PC-9 (cell line): ENCODE measurements around the gene NF2. TPM values are rescaled to one million over a fixed set of nuclear protein-coding genes. Genes with fewer than 3 reads are reported as not detected.

Source experiments
- BruUV-seq: library from RNA; stranded (reverse); fragments of 400-500 nt; replicated peaks from 2 replicates; lab custom pipeline; 2021; lab: Mats Ljungman, UMichigan
- CTCF ChIA-PET: fragments of 300-600 bp; sonication (Branson Sonifier 250); formaldehyde crosslinking; loops from one replicate; lab custom pipeline; 2022; ENCODE audit warnings: antibody characterized with exemption; lab: Charles Lee
- POLR2A ChIA-PET: fragments of 300-600 bp; sonication (Branson Sonifier 250); formaldehyde crosslinking; loops from one replicate; lab custom pipeline; 2022; ENCODE audit warnings: antibody characterized with exemption; ENCODE audit not compliant: unreplicated experiment; lab: Charles Lee
- DNase-seq, 2 experiments: peaks; one replicate each; pipeline versions ENCODE4 v3.0.0 to v3.0.0-alpha.2; 2015 to 2022; ENCODE audit warnings: mixed read lengths in 1 of 2
- H2AFZ ChIP-seq: fragments of 200-600 bp; sonication (generic); 2 replicates; pipeline ENCODE4 v1.8.1; 2017; ENCODE audit warnings: antibody characterized with exemption
- H3F3A ChIP-seq: fragments of 200-600 bp; sonication (generic); 2 replicates; pipeline ENCODE4 v1.8.1; 2017; ENCODE audit warnings: antibody characterized with exemption, mild to moderate bottlenecking, low read depth; ENCODE audit not compliant: insufficient read depth
- H3K27ac ChIP-seq: fragments of 200-600 bp; sonication (generic); 2 replicates; pipeline ENCODE4 v1.6.1; 2016; ENCODE audit warnings: mixed run types
- H3K27me3 ChIP-seq: fragments of 200-600 bp; sonication (generic); 2 replicates; pipeline ENCODE4 v1.6.1; 2016; ENCODE audit warnings: low read depth, mixed run types; ENCODE audit not compliant: insufficient read depth
- H3K36me3 ChIP-seq: fragments of 200-600 bp; sonication (generic); 2 replicates; pipeline ENCODE4 v1.6.1; 2016; ENCODE audit warnings: low read depth, mixed run types
- H3K4me1 ChIP-seq: fragments of 200-600 bp; sonication (generic); replicated peaks from 2 replicates; pipeline ENCODE4 v1.6.1; 2016; ENCODE audit warnings: mixed run types; ENCODE audit not compliant: insufficient read depth
- H3K4me2 ChIP-seq: fragments of 200-600 bp; sonication (generic); 2 replicates; pipeline ENCODE4 v1.6.1; 2017; ENCODE audit warnings: mixed run types
- H3K4me3 ChIP-seq: fragments of 200-600 bp; sonication (generic); 2 replicates; pipeline ENCODE4 v1.6.1; 2016; ENCODE audit warnings: mixed run types
- H3K79me2 ChIP-seq: fragments of 200-600 bp; sonication (generic); 2 replicates; pipeline ENCODE4 v1.6.1; 2017; ENCODE audit warnings: low read depth, mixed run types
- H3K9me2 ChIP-seq: fragments of 200-600 bp; sonication (generic); 2 replicates; pipeline ENCODE4 v1.8.1; 2017; ENCODE audit warnings: mild to moderate bottlenecking; ENCODE audit not compliant: insufficient read depth
- H3K9me3 ChIP-seq: fragments of 200-600 bp; sonication (generic); 2 replicates; pipeline ENCODE4 v1.8.1; 2016; ENCODE audit warnings: low read depth; ENCODE audit not compliant: insufficient read depth
- H4K20me1 ChIP-seq: fragments of 200-600 bp; sonication (generic); 2 replicates; pipeline ENCODE4 v1.8.1; 2017; ENCODE audit not compliant: insufficient read depth
- CTCF ChIP-seq: fragments of 200-600 bp; sonication (generic); conservative IDR thresholded peaks from 2 replicates; pipeline ENCODE4 v1.6.1; 2017; ENCODE audit warnings: mixed run types, antibody characterized with exemption, mild to moderate bottlenecking, moderate library complexity
- EZH2 ChIP-seq: fragments of 200-600 bp; sonication (generic); IDR thresholded peaks from 2 replicates; pipeline ENCODE4 v1.8.0; 2017; ENCODE audit warnings: antibody characterized with exemption, low read depth
- intact Hi-C: fragments of 100-400 bp; cut with micrococcal nuclease; formaldehyde crosslinking; loops from one replicate; pipeline ENCODE4 v1.10.0; 2022; ENCODE audit not compliant: unreplicated experiment
- total RNA-seq: library from RNA; stranded (reverse); gene quantifications from 2 replicates; pipeline ENCODE4 v1.2.3, GENCODE V29; 2021

NF2 gene
- total RNA-seq, 1 experiment from 2014 or later = 73.2 TPM

GRCh38 chr22:29641700-29642330, 38.4 kb downstream of the NF2 start:
- peaks cover 7% of the 10 kb centered on the region; the same call in 1 of the 2 replicates for H3K79me2 ChIP-seq
- TF ChIP-seq EZH2 (no peak), CTCF (no peak)
- POLR2A ChIA-PET = no interaction called here

GRCh38 chr22:29642694-29643093, 39.3 kb downstream of the NF2 start:
- H2AFZ ChIP-seq = no peak overlapping the region
- H3K27ac ChIP-seq = no peak overlapping the region
- no peaks in the 10 kb centered on the region for H3K9me2 ChIP-seq
- H3K27me3 ChIP-seq = no peaks in the 10 kb centered on the region
- no peak for DNase-seq
- TF ChIP-seq EZH2 = no peak
- no peak for TF ChIP-seq CTCF
- no peak overlapping the region for H3K4me2 ChIP-seq
- H3F3A ChIP-seq = no peaks in the 10 kb centered on the region; the same call in 1 of the 2 replicates
- no TSS peak for BruUV-seq
- H3K9me3 ChIP-seq = no peaks in the 10 kb centered on the region
- ChIA-PET POLR2A (no interaction called here), CTCF (no interaction called here)
- intact Hi-C loops = no loop called here
- H3K4me3 ChIP-seq = no peak overlapping the region
- H3K4me1 ChIP-seq = no peaks in the 10 kb centered on the region
- H3K79me2 ChIP-seq = no peaks in the 10 kb centered on the region
- peaks cover 25% of the 10 kb centered on the region for H3K36me3 ChIP-seq
- no peaks in the 10 kb centered on the region for H4K20me1 ChIP-seq

More at GRCh38 chr22:29641700-29642330, 38.4 kb downstream of the NF2 start:
- H3K36me3 ChIP-seq = peaks cover 17% of the 10 kb centered on the region
- H3K27ac ChIP-seq = no peak overlapping the region
- CTCF ChIA-PET = no interaction called here
- no peak overlapping the region for H3K4me3 ChIP-seq
- H3F3A ChIP-seq = no peaks in the 10 kb centered on the region; the same call in 1 of the 2 replicates
- no peaks in the 10 kb centered on the region for H3K4me1 ChIP-seq
- no peak for DNase-seq
- no peak overlapping the region for H3K4me2 ChIP-seq
- no peaks in the 10 kb centered on the region for H3K27me3 ChIP-seq
- no peaks in the 10 kb centered on the region for H4K20me1 ChIP-seq
- no peak overlapping the region for H2AFZ ChIP-seq
- no peaks in the 10 kb centered on the region for H3K9me3 ChIP-seq
- BruUV-seq = no TSS peak
- H3K9me2 ChIP-seq = no peaks in the 10 kb centered on the region
- intact Hi-C loops = no loop called here

DNA sequence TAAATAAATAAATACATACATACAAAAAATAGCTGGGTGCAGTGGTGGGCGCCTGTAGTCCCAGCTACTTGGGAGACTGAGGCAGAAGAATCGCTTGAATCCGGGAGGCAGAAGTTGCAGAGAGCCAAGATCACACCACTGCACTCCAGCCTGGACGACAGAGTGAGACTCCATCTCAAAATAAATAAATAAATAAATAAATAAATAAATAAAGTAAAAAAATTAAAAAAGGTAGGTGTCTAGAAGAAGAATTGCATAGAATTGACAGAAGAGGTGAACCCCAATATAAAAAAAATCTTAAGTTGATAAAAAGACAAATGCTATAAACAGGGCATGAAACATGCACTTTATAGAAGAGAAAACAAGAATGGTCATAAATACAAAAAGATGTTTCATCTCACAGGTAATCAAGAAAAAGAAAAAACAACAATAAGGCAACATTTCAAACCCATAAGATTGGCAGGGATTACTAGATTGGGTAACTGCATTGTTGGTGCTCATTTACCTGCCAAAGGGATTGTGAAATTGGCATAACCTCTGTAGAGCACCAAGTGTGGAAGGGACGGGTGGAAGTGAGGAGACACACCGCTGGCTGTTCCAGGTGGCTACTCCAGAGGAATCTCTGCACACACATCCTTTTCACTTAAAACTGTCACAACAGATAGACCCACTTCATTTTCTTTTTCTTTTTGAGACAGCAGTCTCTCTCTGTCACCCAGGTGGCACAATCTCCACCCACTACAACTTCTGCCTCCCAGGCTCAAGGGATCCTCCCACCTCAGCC, 44.7 kb downstream of the NF2 start:
- no peak overlapping the region for H3K4me3 ChIP-seq
- no peak overlapping the region for H3K4me2 ChIP-seq
- H2AFZ ChIP-seq = no peak overlapping the region
- ChIA-PET POLR2A (no interaction called here), CTCF (no interaction called here)
- TF ChIP-seq CTCF = no peak
- no peak for TF ChIP-seq EZH2
- H3K36me3 ChIP-seq = peaks cover 15% of the 10 kb centered on the region
- no peaks in the 10 kb centered on the region; the same call in 1 of the 2 replicates for H3F3A ChIP-seq
- no peak for DNase-seq
- H3K27ac ChIP-seq = no peak overlapping the region
- no peaks in the 10 kb centered on the region for H3K9me3 ChIP-seq
- intact Hi-C loops = no loop called here
- H3K27me3 ChIP-seq = no peaks in the 10 kb centered on the region
- H4K20me1 ChIP-seq = no peaks in the 10 kb centered on the region
- H3K79me2 ChIP-seq = no peaks in the 10 kb centered on the region
- no TSS peak for BruUV-seq
- no peaks in the 10 kb centered on the region for H3K4me1 ChIP-seq
- no peaks in the 10 kb centered on the region for H3K9me2 ChIP-seq
